K562 (cell line): ENCODE data around the gene GRHL3. TPM values are rescaled to one million over a fixed set of nuclear protein-coding genes. Genes with fewer than 3 reads are reported as not detected.

Experiments used
- HNRNPUL1 ChIP-seq: fragments of 200-400 bp; formaldehyde crosslinking; IDR thresholded peaks from 2 replicates; pipeline ENCODE4 v1.6.1; 2017; ENCODE audit warnings: low read length
- RNF219 ChIP-seq: fragments of 250-450 bp; sonication (Bioruptor Pico); IDR thresholded peaks from 2 replicates; pipeline ENCODE4 v1.5.0; 2022; ENCODE audit warnings: mild to moderate bottlenecking
- SMAD1 ChIP-seq: fragments of 150-350 bp; IDR thresholded peaks from 2 replicates; pipeline ENCODE4 v1.6.1; 2014; ENCODE audit warnings: low read length, low read depth; ENCODE audit not compliant: partially characterized antibody
- SRSF9 ChIP-seq: fragments of 200-400 bp; formaldehyde crosslinking; IDR thresholded peaks from 2 replicates; pipeline ENCODE4 v1.6.1; 2017; ENCODE audit warnings: low read depth, low read length, borderline replicate concordance
- ZNF518B ChIP-seq: fragments of 250-450 bp; sonication (Bioruptor Pico); IDR thresholded peaks from 2 replicates; pipeline ENCODE4 v1.5.0; 2021; ENCODE audit warnings: mild to moderate bottlenecking, moderate library complexity
- polyA plus RNA-seq, 8 experiments: library from polyadenylated mRNA; depleted of rRNA in 4 of 8; stranded (reverse) in 5 of 8; unstranded in 3 of 8; fragments of >200 nt; fragmentation: Nextera tagmentation in 2 of 8; fragmentation: Illumina TruSeq in 1 of 8; extraction: Ambion mirVana in 2 of 8; extraction: Trizol in 1 of 8; gene quantifications; 2 replicates each; pipeline versions ENCODE4 v1.2.1 to v1.2.3, GENCODE V29; 2011 to 2014; ENCODE audit warnings: inconsistent platforms in 1 of 8, missing spikeins in 1 of 8
- total RNA-seq, 7 experiments: library from RNA; depleted of rRNA in 6 of 7; stranded (reverse); fragments of >200 nt in 6 of 7; fragmentation: Illumina TruSeq in 2 of 7; extraction: Trizol in 2 of 7; gene quantifications; 2 replicates each; pipeline versions ENCODE4 v1.2.1 to v1.2.3, GENCODE V29; 2011 to 2021; ENCODE audit warnings: low replicate concordance in 1 of 7

The GRHL3 gene
- total and polyA plus RNA-seq, 9 of the 15 experiments (the other 6 are each of a cell fraction or from before 2014, with no cell fraction given), result 0.01 to 0.04 TPM; not detected in 7

- no peak for TF ChIP-seq RNF219 (CRISPR knock-in tag)
- no peak for TF ChIP-seq SRSF9
- TF ChIP-seq HNRNPUL1, result no peak
- no peak for TF ChIP-seq SMAD1
- no peak for TF ChIP-seq ZNF518B (CRISPR knock-in tag)
Measured at GRCh38 chr1:24369801-24370200, 50.6 kb downstream of the GRHL3 start (continued).
